Transverse colon (tissue), 4 donors: ENCODE results near the gene VEPH1.

Source experiments
- POLR2AphosphoS5 ChIP-seq, 3 donors: sonication (generic); formaldehyde crosslinking; IDR thresholded peaks; one replicate each; pipeline ENCODE4 v1.6.1; 2016; ENCODE audit warnings: antibody characterized with exemption in 3 of 3
- TF ChIP-seq, protein P1 (sequence below), 5 experiments: fragments of 200-600 bp in 3 of 5; fragments of 450-650 bp in 2 of 5; sonication (generic) in 3 of 5; IDR thresholded peaks; 1 replicate in 2 of 5; 2 replicates in 3 of 5; pipeline ENCODE4 v1.5.1; 2016 to 2017; ENCODE audit warnings: antibody characterized with exemption in 5 of 5, inconsistent platforms in 3 of 5, mild to moderate bottlenecking in 2 of 5, moderate library complexity in 1 of 5

DNA sequence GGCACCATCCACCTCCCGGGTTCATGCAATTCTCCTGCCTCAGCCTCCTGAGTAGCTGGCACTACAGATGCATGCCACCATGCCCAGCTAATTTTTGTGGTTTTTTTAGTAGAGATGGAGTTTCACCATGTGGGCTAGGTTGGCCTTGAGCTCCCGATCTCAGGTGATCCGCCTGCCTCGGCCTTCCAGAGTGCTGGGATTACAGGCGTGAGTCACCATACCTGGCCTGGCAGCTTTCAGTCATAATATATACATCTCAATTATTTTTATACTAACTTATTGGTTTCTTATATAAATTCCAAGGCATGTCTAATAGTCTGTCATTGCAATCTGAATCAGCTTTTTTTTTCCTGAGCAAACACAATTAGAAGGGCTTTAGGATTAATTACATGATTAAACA lies 269.3 kb downstream of the VEPH1 start:
- TF ChIP-seq POLR2AphosphoS5 (IDR thresholded peaks at IDR 0.05): no peak
- TF ChIP-seq, protein P1, sequence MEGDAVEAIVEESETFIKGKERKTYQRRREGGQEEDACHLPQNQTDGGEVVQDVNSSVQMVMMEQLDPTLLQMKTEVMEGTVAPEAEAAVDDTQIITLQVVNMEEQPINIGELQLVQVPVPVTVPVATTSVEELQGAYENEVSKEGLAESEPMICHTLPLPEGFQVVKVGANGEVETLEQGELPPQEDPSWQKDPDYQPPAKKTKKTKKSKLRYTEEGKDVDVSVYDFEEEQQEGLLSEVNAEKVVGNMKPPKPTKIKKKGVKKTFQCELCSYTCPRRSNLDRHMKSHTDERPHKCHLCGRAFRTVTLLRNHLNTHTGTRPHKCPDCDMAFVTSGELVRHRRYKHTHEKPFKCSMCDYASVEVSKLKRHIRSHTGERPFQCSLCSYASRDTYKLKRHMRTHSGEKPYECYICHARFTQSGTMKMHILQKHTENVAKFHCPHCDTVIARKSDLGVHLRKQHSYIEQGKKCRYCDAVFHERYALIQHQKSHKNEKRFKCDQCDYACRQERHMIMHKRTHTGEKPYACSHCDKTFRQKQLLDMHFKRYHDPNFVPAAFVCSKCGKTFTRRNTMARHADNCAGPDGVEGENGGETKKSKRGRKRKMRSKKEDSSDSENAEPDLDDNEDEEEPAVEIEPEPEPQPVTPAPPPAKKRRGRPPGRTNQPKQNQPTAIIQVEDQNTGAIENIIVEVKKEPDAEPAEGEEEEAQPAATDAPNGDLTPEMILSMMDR (IDR thresholded peaks at IDR 0.05): no peak
